GM19240 (cell line): ENCODE measurements around the gene LRP2.

Experiments used
- DNase-seq: peaks from one replicate; pipeline ENCODE4 v3.0.0; 2011; ENCODE audit warnings: low spot score; ENCODE audit not compliant: insufficient read length

LRP2 gene

DNA sequence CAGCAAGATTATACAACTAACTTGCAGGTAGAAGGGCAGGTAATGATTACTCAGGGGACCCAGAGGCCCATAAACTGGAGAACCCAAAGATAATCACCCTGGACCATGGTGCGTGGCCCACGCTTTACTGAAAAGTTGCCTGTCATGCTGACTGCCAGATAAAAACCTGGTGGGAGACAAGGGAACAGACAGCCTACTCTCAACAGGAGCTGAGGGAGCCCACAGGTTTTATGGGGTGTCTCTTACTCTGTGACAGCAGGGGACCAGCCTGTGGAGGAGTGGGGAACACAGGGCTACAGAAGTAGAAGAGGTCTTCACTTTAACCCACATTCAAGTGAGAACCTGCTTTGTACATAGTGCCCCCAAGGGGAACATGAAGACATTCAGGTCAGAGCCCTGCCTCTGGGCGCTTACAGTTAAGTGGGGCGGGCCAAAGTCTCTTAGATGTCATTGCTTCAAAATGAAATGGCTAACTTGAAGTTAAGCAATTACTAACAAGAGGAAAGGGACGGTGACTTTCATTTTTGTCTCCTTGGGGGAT, 232.6 kb downstream of the LRP2 start:
- DNase-seq = no peak

DNA sequence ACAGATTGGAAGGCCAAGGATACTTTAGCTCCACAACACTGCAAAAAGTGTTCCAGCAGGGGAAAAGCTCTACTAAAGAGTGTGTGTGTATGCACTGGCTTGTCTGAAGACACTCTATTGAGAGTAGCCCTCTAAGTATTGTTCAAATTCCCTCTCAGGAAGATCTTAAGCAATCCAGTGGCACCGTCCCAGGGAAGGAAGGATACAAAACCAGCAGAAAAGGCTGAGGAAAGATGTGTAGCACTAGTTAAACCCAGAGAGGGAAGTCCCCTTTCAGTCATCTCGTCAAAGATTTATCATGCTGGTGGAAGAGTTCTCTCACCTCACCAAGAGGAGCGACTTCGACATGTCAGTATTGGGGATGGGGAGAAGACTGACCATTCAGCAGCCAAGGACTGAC, 242.5 kb downstream of the LRP2 start:
- DNase-seq = no peak

DNA sequence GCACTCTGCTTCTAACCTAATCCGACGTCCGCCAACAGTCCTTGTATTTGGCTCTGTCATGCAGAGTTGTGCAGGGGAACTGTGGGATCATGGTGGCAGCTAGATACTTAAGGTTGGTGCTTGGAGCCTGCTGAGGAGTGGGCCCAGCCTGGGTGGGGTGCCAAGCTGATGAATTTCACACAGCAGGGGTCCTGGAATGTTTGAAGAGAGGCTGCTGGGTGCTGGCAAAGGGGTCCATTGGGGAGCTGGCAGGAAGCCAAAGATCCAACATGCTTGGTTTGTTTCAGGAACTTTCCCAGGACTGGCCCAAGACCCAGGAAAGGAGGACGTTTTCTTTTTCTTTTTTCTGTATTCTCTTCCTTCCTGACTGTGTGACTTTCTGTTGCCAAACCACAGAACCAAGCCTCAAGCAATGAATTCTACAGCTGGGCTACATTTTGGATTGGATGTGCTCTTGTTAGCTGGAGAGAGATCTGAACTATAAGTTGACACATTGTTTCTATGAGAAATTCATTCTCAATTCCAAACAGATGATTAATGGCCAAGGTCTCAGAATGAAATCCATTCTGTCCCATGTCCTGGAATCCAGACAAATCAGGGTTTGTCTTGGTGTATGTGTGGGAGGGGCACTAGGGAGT, 243.1 kb downstream of the LRP2 start:
- no peak for DNase-seq

DNA sequence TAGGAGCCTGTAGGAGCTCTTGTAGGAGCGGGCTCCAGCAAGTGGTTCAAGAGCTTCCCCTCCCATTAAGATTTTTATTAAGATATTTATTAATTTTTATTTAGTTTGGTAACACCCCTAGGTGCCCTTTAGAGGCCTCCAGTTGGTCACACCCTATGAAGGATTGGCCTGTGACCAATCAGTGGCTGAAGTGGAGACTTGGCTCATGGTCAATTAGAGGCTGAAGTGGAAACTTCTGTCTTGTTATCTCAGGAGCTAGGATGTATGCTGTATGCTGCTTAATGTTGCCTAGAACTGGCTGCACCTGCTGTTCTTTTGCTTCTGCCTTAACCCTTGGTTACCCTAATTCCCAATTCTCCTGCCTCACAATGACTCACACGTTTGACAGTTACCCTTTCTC, 244.3 kb downstream of the LRP2 start:
- DNase-seq = no peak

DNA sequence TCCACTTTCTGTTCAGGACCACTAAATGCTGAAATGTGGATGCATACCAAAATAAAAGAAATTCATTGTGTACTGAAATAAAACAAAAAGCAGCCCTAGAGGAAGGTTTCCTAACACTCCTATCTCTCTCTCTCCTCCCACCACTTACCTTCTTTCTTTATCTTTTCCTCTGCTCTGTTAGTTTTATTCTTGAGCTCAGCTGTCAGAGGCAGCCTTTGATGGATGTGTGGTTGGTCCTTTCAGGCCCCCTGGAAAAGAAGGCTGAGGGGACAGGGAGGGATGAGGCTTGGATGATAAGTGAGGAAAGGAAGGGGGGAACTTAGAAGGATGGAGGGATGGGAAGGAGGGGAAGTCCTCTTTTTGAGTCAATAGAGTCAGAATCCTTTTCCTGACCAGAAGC, 245.3 kb downstream of the LRP2 start:
- DNase-seq = no peak

DNA sequence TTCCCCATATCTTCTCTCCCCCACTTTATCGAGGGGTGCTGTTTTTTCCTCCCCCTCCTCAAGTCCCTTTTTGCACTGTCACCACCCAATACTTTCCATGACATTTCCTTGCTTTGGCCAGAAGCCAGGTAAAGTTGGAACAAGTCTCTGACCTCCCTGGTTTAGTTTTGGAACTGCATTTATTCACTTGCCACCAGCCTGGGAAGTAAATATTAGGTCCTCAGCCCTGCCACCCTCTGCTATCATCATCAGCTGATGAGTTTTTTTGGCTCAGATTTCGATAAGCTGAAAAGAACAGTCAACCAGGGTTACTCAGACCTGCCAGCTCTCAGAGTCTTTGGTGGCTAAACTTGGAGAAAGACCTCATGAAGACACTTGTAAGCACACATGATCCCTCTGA, 246.0 kb downstream of the LRP2 start:
- no peak for DNase-seq

DNA sequence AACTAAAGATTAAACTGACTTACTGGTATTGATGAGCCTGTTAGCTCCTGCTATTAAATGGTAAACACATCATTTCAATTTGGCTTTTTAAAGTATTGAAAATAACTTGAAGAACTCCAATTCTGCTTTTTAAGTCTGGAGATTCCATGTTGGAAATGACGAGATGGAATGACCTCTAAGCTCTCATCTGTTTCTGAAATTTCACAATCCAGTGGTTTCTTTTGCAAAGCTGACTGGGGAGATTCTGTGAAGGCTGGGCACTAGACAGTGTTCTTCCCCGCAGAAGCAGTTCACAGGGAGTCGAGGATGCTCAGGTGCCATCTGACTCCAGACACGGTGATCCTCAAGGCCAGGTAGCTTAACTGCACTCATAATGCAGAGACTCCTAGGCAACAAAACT, 248.3 kb downstream of the LRP2 start:
- DNase-seq = no peak

DNA sequence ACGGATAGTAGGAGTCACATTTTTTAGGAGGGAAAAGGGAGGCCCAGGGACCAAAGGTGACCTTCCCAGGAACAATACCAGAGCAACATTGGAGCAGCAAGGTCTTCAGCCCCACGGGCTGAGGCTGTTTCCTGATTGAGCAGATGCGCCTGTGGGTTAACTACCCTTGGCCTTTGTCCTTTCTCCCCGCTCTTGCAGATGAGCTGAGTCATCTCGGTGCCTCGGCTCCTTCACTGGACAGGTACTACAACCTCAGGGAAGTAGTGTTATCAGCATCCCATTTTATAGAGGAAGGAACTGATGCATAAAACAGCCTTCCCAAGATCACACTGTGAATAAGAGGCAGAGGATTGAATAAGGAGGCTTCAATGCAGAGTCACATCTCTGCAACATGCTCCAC, 249.5 kb downstream of the LRP2 start:
- DNase-seq = no peak

DNA sequence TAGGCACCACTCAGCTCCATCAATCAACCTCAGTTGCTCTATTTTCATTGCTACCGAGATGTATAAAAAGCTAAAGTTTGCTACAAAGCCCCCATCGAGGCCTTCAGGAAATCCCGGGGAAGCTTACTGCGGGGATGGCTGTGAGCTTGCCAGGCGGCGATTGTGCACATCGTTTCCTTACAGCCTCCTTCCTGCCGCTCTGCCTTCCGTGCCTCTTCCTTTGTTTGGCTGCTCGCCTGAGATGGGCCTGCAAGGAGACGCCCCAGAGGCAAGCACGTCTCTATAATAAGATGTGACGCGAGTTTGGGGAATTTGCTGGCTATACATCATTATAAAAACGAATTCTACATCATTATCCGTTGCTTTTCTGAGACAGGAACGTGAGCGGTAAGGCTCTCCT, 251.4 kb downstream of the LRP2 start:
- no peak for DNase-seq

DNA sequence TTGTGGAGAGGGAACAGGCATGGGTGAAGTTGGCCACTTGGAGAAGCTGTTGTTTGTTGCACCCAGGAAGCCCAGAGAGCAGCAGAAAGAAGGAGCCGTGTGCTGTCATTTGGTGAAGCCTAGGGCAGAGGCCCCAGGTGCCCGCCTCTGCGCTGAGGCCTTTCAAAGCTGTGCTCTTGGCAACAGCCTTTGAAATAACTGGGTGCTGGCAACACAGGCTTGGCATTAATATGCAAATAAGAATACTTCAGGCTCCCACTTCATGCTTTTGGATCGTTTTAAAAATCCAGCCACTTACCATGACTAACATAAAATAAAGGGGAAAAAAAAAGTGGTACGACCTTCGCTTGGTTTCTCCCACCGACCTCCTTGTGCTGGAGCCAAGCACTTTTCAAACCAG, 251.9 kb downstream of the LRP2 start:
- DNase-seq = no peak

DNA sequence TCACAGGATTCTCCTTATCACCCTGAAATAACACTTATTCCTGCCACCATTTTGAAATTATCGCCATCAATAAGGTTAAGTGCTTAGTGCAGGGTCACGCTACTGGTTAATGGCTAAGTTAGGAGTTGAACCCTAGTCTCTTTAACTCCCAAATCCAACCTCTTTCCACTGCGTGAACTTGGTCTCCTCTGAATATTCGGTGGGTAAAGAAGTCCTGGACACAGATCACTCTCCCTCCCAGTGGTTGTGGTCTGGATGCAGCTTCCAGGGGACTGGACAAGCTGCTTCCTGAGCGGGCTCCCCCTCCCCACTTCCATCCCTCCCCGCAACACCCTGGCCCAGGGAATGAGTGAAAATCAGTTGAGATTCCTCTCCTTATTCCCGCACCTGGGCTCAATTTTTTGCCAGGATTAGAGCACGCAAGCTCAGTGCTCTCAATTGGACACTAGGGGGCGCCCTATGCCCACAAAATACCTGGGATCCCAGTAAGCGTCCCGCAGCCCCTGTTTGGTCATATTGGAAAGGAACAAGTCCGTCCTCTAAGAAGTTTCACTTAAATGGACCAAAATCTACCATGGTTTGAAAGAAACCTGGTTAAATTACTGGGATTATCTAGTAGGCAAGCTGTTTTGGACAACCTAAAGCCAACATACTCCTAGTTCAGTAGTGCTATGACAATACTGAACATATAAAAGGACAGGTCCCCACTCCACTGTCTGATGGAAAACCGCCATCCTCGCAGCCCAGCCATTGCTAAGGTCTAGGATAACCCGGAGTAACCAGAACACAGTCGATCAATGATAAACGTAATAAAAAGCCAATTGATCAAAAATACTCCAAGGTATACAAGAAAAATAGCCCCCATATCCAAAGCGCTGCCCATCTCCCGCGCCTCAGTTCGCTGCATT, 252.6 kb downstream of the LRP2 start:
- DNase-seq = no peak

DNA sequence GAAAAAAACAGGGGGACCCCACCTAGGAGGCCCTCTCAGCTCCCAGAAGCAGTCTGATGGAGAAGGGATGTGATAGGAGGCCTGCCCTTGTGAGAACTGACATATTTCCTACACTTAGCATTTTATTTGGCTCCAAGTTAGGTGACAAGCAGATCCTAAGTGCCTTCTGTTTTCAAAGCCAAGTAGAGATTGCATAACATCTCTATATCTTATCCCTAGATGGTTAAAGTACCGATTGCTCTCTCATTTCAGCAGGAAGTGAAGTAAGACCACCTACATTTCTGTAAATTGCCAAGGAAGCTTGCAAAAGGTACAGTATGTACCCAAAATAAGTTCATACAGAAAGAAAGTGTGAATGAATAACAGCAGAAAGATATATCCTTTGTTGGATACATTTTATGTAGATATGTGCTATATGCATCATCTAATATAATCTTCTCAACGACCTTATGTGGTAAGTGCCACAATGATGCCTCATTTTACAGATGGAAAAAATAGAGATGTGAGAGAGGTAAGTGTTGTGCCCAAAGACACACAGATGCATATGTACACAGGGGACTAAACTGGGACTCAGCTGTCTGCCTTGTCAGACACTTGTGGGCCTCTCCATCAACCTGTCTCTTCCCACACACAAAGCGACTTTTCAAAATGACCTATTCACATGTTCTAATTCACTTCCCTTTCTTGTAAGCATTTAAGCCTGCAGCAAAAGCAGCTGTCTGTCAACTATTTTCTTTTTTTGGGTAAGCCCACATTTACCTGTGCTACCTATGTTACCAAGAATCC, 254.0 kb downstream of the LRP2 start:
- no peak for DNase-seq

DNA sequence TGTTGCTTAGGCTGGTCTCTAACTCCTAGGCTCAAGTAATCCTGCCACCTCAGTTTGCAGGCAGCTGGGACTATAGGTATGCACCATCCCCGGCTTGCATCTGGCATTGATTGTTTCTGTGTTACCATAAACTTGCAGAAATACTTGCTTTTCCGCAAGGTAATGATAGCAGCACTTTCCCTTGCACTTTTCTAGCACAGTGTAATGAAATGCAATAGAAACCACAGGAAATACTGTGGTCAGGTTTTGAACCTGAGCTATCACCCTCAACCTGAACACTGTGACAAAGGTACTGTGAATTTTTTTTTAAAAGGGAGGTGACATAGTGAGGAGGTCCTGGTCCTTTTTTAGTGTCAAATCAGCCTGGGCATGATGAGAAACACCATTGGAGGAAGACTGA, 254.7 kb downstream of the LRP2 start:
- DNase-seq = no peak

DNA sequence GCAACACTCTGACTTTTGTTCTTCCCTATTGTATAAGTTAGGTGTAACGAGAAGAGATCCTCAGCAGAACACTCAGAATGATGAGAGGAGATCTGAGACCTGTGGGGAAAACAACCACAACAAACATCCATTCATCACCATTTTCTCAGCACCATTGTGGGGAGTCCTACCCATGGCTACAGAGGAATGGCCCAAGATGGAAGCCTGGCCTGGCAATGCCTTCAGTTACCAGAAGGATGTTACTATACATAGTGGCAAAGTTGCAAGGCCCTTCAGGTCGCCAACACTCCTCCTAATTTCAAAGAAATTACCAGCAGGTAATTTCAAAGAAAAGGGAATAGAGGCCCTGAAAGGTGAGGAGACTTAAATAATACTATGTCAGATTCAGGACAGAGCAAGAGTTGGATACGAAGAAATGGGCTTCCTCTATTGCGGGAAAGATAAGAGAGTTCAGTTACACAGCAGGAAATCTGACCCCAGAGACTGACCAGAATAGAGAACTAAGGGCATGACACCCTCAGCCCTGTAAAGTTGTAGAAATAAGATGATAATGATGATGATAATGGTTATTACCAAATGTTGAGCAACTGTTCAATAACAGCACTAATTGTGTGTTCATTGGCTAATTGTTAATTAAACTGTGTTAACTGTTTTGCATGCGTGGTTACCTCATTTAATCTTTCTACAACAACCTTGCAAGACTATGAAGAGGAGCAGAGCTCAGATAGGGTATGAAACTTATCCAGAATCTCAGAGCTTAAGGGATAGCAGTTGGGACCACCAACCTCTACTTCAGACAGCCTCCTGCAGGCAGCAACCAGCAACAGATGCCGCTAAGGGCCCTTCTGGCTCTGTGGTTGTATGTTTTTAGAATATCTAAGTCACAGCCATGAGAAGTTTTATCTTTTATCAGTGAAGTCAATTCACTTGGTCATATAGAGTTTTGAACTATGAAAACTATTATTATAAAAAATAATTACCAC, 255.5 kb downstream of the LRP2 start:
- DNase-seq = no peak

DNA sequence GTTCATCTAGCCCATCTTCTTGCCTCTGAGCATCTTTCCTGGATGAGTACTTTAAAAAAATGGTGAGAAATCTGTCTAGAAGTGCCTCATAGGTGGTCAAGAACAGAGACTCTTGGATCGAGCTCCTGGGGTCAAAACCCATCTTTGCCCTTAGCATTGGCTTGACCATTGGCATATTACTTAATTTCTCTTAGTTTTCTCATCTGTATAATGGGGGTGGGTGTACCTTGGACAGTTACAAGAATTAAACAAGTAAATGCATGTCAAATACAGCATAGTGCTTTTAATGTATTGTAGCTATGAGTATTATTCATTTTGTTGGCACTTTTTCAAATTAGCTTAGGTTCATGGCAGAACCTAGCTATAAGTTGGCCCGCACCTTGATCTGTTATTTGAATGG, 256.2 kb downstream of the LRP2 start:
- DNase-seq = no peak

DNA sequence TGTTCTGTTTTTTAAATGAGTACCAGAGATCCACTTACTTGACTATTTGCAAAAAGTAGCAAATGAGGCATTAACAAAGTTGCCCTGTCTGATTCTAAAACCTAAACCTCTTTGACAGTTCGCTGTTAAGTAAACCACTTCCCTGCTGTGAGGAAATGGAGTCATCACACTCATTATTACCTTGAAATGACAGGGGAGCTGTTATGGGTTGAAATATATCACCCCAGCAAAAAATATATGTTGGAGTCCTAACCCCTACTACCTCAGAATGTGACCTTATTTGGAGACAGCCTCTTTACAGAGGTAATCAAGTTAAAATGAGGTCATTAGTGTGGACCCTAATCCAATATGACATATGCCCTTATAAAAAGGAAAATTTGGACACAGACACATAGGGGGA, 256.9 kb downstream of the LRP2 start:
- no peak for DNase-seq

DNA sequence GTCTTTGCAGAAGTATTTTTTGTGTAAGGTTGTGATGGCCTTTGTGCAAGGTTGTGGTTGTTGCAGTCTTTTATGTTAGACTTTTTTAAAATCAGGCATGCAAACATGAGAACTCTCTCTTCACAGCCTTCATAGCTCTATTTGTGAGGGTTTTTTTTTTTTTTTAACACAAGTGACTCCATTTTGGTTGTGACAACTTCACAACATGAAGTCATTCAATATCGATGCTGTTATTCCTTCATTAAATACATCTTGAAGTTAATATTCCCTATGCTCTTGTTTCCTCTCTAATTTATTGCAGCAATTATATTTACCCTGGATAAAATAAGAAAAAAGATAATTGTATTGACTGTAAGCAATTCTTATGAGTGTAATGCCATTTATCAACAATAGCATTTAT, 257.5 kb downstream of the LRP2 start:
- DNase-seq = no peak

DNA sequence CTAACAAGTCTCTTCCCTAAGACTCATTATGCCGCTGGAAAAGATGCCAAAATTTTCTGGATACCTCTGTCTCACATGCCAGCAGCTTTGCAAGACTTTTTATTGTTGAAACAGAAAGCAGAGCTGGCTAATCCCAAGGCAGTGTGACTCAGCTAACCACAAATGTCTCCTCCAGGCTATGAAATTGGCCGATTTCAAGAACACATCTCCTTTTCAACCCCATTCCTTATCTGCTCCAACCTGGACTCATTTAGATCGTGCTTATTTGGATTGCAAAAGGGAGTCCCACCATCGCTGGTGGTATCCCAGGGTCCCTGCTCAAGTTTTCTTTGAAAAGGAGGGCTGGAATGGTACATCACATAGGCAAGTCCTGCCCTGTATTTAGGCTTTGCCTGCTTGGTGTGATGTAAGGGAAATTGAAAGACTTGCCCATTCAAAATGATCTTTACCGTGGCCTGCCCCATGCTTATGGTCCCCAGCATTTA, 266.7 kb downstream of the LRP2 start:
- no peak for DNase-seq

DNA sequence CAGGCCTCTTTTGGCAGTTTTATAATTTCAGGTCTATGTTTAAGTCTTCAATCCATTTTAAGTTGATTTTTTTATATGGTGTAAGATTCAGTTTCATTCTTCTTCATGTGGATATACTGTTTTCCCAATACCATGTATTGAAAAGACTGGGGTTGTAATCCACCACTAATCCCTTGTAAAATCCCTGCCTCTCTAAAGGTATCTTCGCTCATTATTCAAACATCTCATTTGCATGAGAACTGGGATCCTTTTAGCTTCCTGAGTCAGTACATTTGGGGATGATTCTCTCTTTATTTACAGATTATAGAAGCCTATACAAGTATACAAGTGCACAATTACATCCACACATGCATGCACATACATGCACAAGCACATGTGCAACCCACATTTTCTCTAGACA, 267.7 kb downstream of the LRP2 start:
- DNase-seq = no peak

DNA sequence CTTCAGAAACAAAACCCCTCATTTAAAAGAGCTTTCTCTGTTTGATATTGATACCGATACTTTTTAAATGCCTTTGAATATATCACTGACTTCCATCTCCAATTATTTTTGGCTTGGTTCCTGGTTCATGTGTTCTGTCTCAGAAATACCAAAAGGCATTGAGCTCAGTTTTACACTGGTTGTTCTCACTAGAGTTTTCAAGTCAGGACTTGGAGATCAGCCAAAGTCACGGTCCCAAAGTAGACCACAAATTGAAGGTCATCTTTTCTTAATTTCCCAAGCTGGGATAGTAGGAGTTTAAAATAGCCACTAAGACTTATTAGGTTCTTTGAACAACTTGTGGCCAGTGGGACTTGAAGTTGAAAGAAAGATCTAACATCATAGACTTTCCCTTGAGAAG, 268.8 kb downstream of the LRP2 start:
- no peak for DNase-seq
